Mesenchymal stem cell (in vitro differentiated cells and primary cell): ENCODE measurements around the gene FAT1.
"Not testable (repeated sequence)": the region's sequence is repeated elsewhere in the genome, so short reads cannot be mapped to it uniquely, and the experiment has no call there.

Experiments
- DNase-seq: peaks from one replicate; pipeline ENCODE4 v3.0.0-alpha.2; 2013
- H2AFZ ChIP-seq: one replicate; pipeline ENCODE4 v1.6.1; 2013; ENCODE audit warnings: low read depth, mild to moderate bottlenecking, control low read depth, inconsistent platforms, low read length, moderate library complexity
- H2AK5ac ChIP-seq: 2 replicates; pipeline ENCODE4 v1.6.1; 2013; ENCODE audit warnings: low read length, moderate library complexity, mild to moderate bottlenecking, inconsistent platforms; ENCODE audit not compliant: severe bottlenecking
- H2BK120ac ChIP-seq: one replicate; pipeline ENCODE4 v1.6.1; 2013; ENCODE audit warnings: low read depth, mild to moderate bottlenecking, inconsistent platforms, low read length, moderate library complexity
- H2BK12ac ChIP-seq, 2 experiments: one replicate each; pipeline ENCODE4 v1.6.1; 2013; ENCODE audit warnings: inconsistent platforms in 2 of 2, low read length in 2 of 2, mild to moderate bottlenecking in 2 of 2, moderate library complexity in 2 of 2, control low read depth in 1 of 2
- H2BK15ac ChIP-seq: one replicate; pipeline ENCODE4 v1.6.1; 2013; ENCODE audit warnings: mild to moderate bottlenecking, low read depth, inconsistent platforms; ENCODE audit not compliant: poor library complexity, severe bottlenecking
- H2BK5ac ChIP-seq: 2 replicates; pipeline ENCODE4 v1.6.1; 2013; ENCODE audit warnings: low read depth, mild to moderate bottlenecking, low read length, control low read depth, inconsistent platforms; ENCODE audit not compliant: poor library complexity, severe bottlenecking
- H3K14ac ChIP-seq, 2 experiments: one replicate each; pipeline ENCODE4 v1.6.1; 2013; ENCODE audit warnings: inconsistent platforms in 2 of 2, low read length in 2 of 2, control low read depth in 1 of 2, mild to moderate bottlenecking in 1 of 2, moderate library complexity in 1 of 2
- H3K18ac ChIP-seq, 2 experiments: one replicate each; pipeline ENCODE4 v1.6.1; 2013; ENCODE audit warnings: inconsistent platforms in 2 of 2, low read length in 2 of 2, control low read depth in 1 of 2, low read depth in 1 of 2, mild to moderate bottlenecking in 1 of 2
- H3K23ac ChIP-seq, 2 experiments: one replicate each; pipeline ENCODE4 v1.6.1; 2013; ENCODE audit warnings: inconsistent platforms in 2 of 2, low read length in 2 of 2, mild to moderate bottlenecking in 2 of 2, moderate library complexity in 2 of 2, control low read depth in 1 of 2
- H3K27ac ChIP-seq: 2 replicates; pipeline ENCODE4 v1.5.1; 2013; ENCODE audit warnings: mild to moderate bottlenecking, moderate library complexity, low read length, control low read depth, inconsistent platforms; ENCODE audit not compliant: poor library complexity, severe bottlenecking
- H3K27me3 ChIP-seq, 2 experiments: 2 replicates each; pipeline versions ENCODE4 v1.6.1 to v1.7.0; 2013; ENCODE audit warnings: low read length in 2 of 2, mild to moderate bottlenecking in 2 of 2, moderate library complexity in 2 of 2, control low read depth in 1 of 2, inconsistent platforms in 1 of 2; ENCODE audit not compliant: control insufficient read depth in 1 of 2, insufficient read depth in 1 of 2
- H3K36me3 ChIP-seq, 2 experiments: 2 replicates each; pipeline versions ENCODE4 v1.6.1 to v1.7.0; 2013; ENCODE audit warnings: low read length in 2 of 2, control low read depth in 1 of 2, inconsistent platforms in 1 of 2, low read depth in 1 of 2, mild to moderate bottlenecking in 1 of 2; ENCODE audit not compliant: insufficient read depth in 2 of 2, control insufficient read depth in 1 of 2
- H3K4ac ChIP-seq, 2 experiments: one replicate each; pipeline ENCODE4 v1.6.1; 2013; ENCODE audit warnings: inconsistent platforms in 2 of 2, low read length in 2 of 2, mild to moderate bottlenecking in 2 of 2, moderate library complexity in 2 of 2, control low read depth in 1 of 2, low read depth in 1 of 2
- H3K4me1 ChIP-seq: 2 replicates; pipeline ENCODE4 v1.6.1; 2013; ENCODE audit warnings: low read depth, low read length, control low read depth; ENCODE audit not compliant: control insufficient read depth, insufficient read depth
- H3K4me2 ChIP-seq: 2 replicates; pipeline ENCODE4 v1.6.1; 2013; ENCODE audit warnings: low read length, mild to moderate bottlenecking, inconsistent platforms; ENCODE audit not compliant: poor library complexity, severe bottlenecking
- H3K4me3 ChIP-seq, 2 experiments: 2 replicates each; pipeline versions ENCODE4 v1.5.1 to v1.7.0; 2013; ENCODE audit warnings: low read length in 2 of 2, mild to moderate bottlenecking in 2 of 2, control low read depth in 1 of 2, low read depth in 1 of 2; ENCODE audit not compliant: insufficient read depth in 1 of 2
- H3K79me1 ChIP-seq: replicated peaks from 2 replicates; pipeline ENCODE4 v1.6.1; 2013; ENCODE audit warnings: mild to moderate bottlenecking, control low read depth, low read length, inconsistent platforms; ENCODE audit not compliant: poor library complexity, severe bottlenecking
- H3K9ac ChIP-seq: 2 replicates; pipeline ENCODE4 v1.7.0; 2013; ENCODE audit warnings: mild to moderate bottlenecking, low read length, moderate library complexity
- H3K9me3 ChIP-seq: 2 replicates; pipeline ENCODE4 v1.7.0; 2013; ENCODE audit warnings: mild to moderate bottlenecking, low read length; ENCODE audit not compliant: control insufficient read depth
- H4K8ac ChIP-seq: one replicate; pipeline ENCODE4 v1.6.1; 2013; ENCODE audit warnings: inconsistent platforms, mild to moderate bottlenecking, low read length, moderate library complexity
- H4K91ac ChIP-seq: one replicate; pipeline ENCODE4 v1.6.1; 2013; ENCODE audit warnings: mild to moderate bottlenecking, low read length, inconsistent platforms
- WGBS: methylation state at CpG from one replicate; pipeline ENCODE4 v1.1.7; 2013; ENCODE audit warnings: mixed read lengths; 5-methylcytosine and 5-hydroxymethylcytosine counted together

FAT1 gene

GRCh38 chr4:186762865-186763264 is 39.2 kb upstream of the FAT1 start:
- Histone ChIP-seq H2BK5ac (no peak overlapping the region), H3K14ac (no peak overlapping the region), H3K36me3 (no peaks in the 10 kb centered on the region), H3K4me3 (no peak overlapping the region), H2BK12ac (no peak overlapping the region), H3K79me1 (no peaks in the 10 kb centered on the region), H3K4me1 (peaks cover 16% of the 10 kb centered on the region), H3K27ac (no peak overlapping the region), H2BK15ac (no peak overlapping the region), H2AK5ac (no peak overlapping the region), H3K9ac (no peak overlapping the region), H2BK120ac (no peak overlapping the region), H3K27me3 (no peaks in the 10 kb centered on the region), H3K23ac (no peak overlapping the region), H3K4ac (no peak overlapping the region), H3K4me2 (no peak overlapping the region), H2AFZ (no peak overlapping the region), H3K9me3 (no peaks in the 10 kb centered on the region), H4K91ac (no peak overlapping the region), H4K8ac (no peak overlapping the region), H3K18ac (no peak overlapping the region)
- no peak for DNase-seq
- WGBS: 97% methylated on average over 4 of the region's 4 CpGs

GRCh38 chr4:186762361-186762760 is 38.7 kb upstream of the FAT1 start:
- Histone ChIP-seq H4K91ac (no peak overlapping the region), H3K4me3 (no peak overlapping the region), H3K4ac (no peak overlapping the region), H3K36me3 (no peaks in the 10 kb centered on the region), H3K9me3 (no peaks in the 10 kb centered on the region), H2BK15ac (no peak overlapping the region), H2BK120ac (no peak overlapping the region), H3K18ac (no peak overlapping the region), H3K14ac (no peak overlapping the region), H3K27me3 (no peaks in the 10 kb centered on the region), H3K4me2 (no peak overlapping the region), H2AK5ac (no peak overlapping the region), H3K9ac (no peak overlapping the region), H2BK12ac (no peak overlapping the region), H3K4me1 (peaks cover 16% of the 10 kb centered on the region), H4K8ac (no peak overlapping the region), H3K27ac (no peak overlapping the region), H3K79me1 (no peaks in the 10 kb centered on the region), H3K23ac (no peak overlapping the region), H2AFZ (no peak overlapping the region), H2BK5ac (no peak overlapping the region)
- 100% methylated on average over 1 of the region's 2 CpGs for WGBS
- DNase-seq: no peak

GRCh38 chr4:186761956-186762355 is 38.3 kb upstream of the FAT1 start:
- not testable (repeated sequence) for H3K27ac ChIP-seq, H2BK15ac ChIP-seq

GRCh38 chr4:186761393-186761792 is 37.7 kb upstream of the FAT1 start:
- H3K4ac ChIP-seq: no peak overlapping the region
- H3K4me1 ChIP-seq: peaks cover 15% of the 10 kb centered on the region
- WGBS: 100% methylated on average over 1 of the region's 3 CpGs
- no peaks in the 10 kb centered on the region for H3K79me1 ChIP-seq
- H2AK5ac ChIP-seq: peak overlapping the region; percentile 96
- H2BK15ac ChIP-seq: no peak overlapping the region
- no peak overlapping the region for H2BK5ac ChIP-seq
- H3K36me3 ChIP-seq: no peaks in the 10 kb centered on the region
- H3K18ac ChIP-seq: no peak overlapping the region
- no peak overlapping the region for H2BK120ac ChIP-seq
- H3K27ac ChIP-seq: no peak overlapping the region
- H2BK12ac ChIP-seq: no peak overlapping the region
- H3K27me3 ChIP-seq: no peaks in the 10 kb centered on the region
- H2AFZ ChIP-seq: no peak overlapping the region
- H3K14ac ChIP-seq: no peak overlapping the region
- H4K91ac ChIP-seq: no peak overlapping the region
- H3K4me3 ChIP-seq: no peak overlapping the region
- H3K9ac ChIP-seq: no peak overlapping the region
- H4K8ac ChIP-seq: no peak overlapping the region
- DNase-seq: no peak
- H3K23ac ChIP-seq: no peak overlapping the region
- H3K9me3 ChIP-seq: no peaks in the 10 kb centered on the region
- H3K4me2 ChIP-seq: no peak overlapping the region

More at GRCh38 chr4:186761956-186762355, 38.3 kb upstream of the FAT1 start:
- H3K4me2 ChIP-seq, H3K79me1 ChIP-seq, H3K36me3 ChIP-seq, H3K14ac ChIP-seq, DNase-seq, H2BK5ac ChIP-seq, H2AK5ac ChIP-seq, H3K9ac ChIP-seq, H3K18ac ChIP-seq, H3K9me3 ChIP-seq, H2BK120ac ChIP-seq, H4K91ac ChIP-seq, H3K4me3 ChIP-seq, H2BK12ac ChIP-seq, H4K8ac ChIP-seq, H3K27me3 ChIP-seq, H3K4ac ChIP-seq, H2AFZ ChIP-seq, H3K23ac ChIP-seq: not testable (repeated sequence)
- peaks cover 15% of the 10 kb centered on the region for H3K4me1 ChIP-seq
- 100% methylated on average over 2 of the region's 2 CpGs for WGBS
